Activated CD4-positive, alpha-beta T cell treated with anti-CD3 and anti-CD28 coated beads, Interleukin-2, amount 10 ng/mL, durations not matched to agents 24 days and 14 days (primary cell): Measurements from ENCODE around the gene VPS33A. TPM values are rescaled to one million over a fixed set of nuclear protein-coding genes. Genes with fewer than 3 reads are reported as not detected.
"Not testable (repeated sequence)": the region's sequence is repeated elsewhere in the genome, so short reads cannot be mapped to it uniquely, and the experiment has no call there.

Experiments
- DNase-seq: peaks from one replicate; pipeline ENCODE4 v3.0.0; 2022
- H3K27ac Mint-ChIP-seq: one replicate; pipeline ENCODE4 v1.8.0; 2022; ENCODE audit warnings: mild to moderate bottlenecking, mixed read lengths
- H3K27me3 Mint-ChIP-seq: one replicate; pipeline ENCODE4 v1.8.0; 2022; ENCODE audit warnings: mixed read lengths
- H3K36me3 Mint-ChIP-seq: one replicate; pipeline ENCODE4 v1.8.0; 2022; ENCODE audit warnings: low read depth, mild to moderate bottlenecking, mixed read lengths
- H3K4me1 Mint-ChIP-seq: one replicate; pipeline ENCODE4 v1.8.0; 2021; ENCODE audit warnings: mixed read lengths
- H3K4me3 Mint-ChIP-seq: one replicate; pipeline ENCODE4 v1.8.0; 2022; ENCODE audit warnings: mild to moderate bottlenecking, moderate library complexity, mixed read lengths
- H3K9me3 Mint-ChIP-seq: one replicate; pipeline ENCODE4 v1.8.0; 2021; ENCODE audit warnings: mixed read lengths
- intact Hi-C: fragments of 100-400 bp; cut with micrococcal nuclease; formaldehyde crosslinking; loops from one replicate; pipeline ENCODE4 v1.15.1; 2023
- total RNA-seq: library from RNA; stranded (reverse); gene quantifications from 2 replicates; pipeline ENCODE4 v1.2.3, GENCODE V29; 2022

Gene VPS33A
- total RNA-seq, 1 donor from 2014 or later, result 28.4 TPM

- H3K4me3 Mint-ChIP-seq, result no peak overlapping the region
- no peaks in the 10 kb centered on the region for H3K9me3 Mint-ChIP-seq
- no peak for DNase-seq
- H3K27ac Mint-ChIP-seq, result no peak overlapping the region
- H3K27me3 Mint-ChIP-seq, result no peaks in the 10 kb centered on the region
- peaks cover 3% of the 10 kb centered on the region for H3K4me1 Mint-ChIP-seq
- intact Hi-C loops, result no loop called here
- H3K36me3 Mint-ChIP-seq, result peaks cover 18% of the 10 kb centered on the region
Observed at GRCh38 chr12:122283680-122284079, 17.4 kb upstream of the VPS33A start.

- Mint-ChIP-seq H3K4me1 (peaks cover 2% of the 10 kb centered on the region), H3K27me3 (no peaks in the 10 kb centered on the region)
- intact Hi-C loops, result no loop called here
Observed at GRCh38 chr12:122282061-122282460, 15.8 kb upstream of the VPS33A start.

GRCh38 chr12:122276242-122276641, 9.9 kb upstream of the VPS33A start:
- Mint-ChIP-seq H3K27me3 (no peaks in the 10 kb centered on the region), H3K27ac (no peak overlapping the region), H3K36me3 (peaks cover 26% of the 10 kb centered on the region), H3K9me3 (no peaks in the 10 kb centered on the region), H3K4me3 (no peak overlapping the region), H3K4me1 (peaks cover 2% of the 10 kb centered on the region)
- intact Hi-C loops, result no loop called here
- DNase-seq, result no peak

More at GRCh38 chr12:122282061-122282460, 15.8 kb upstream of the VPS33A start:
- no peak overlapping the region for H3K4me3 Mint-ChIP-seq
- peaks cover 19% of the 10 kb centered on the region for H3K36me3 Mint-ChIP-seq
- H3K9me3 Mint-ChIP-seq, result no peaks in the 10 kb centered on the region
- DNase-seq, result no peak
- H3K27ac Mint-ChIP-seq, result no peak overlapping the region

GRCh38 chr12:122275459-122275858, 9.2 kb upstream of the VPS33A start:
- peaks cover 26% of the 10 kb centered on the region for H3K36me3 Mint-ChIP-seq

GRCh38 chr12:122265886-122266229, 436 bp downstream of the VPS33A start:
- peaks cover 23% of the 10 kb centered on the region for H3K36me3 Mint-ChIP-seq
- H3K27me3 Mint-ChIP-seq, result peaks cover 2% of the 10 kb centered on the region
- H3K4me3 Mint-ChIP-seq, result peak overlapping the region; percentile 95
- H3K4me1 Mint-ChIP-seq, result peaks cover 18% of the 10 kb centered on the region
- H3K9me3 Mint-ChIP-seq, result peaks cover 3% of the 10 kb centered on the region
- DNase-seq, result no peak
- peak overlapping the region; percentile 99 for H3K27ac Mint-ChIP-seq
- intact Hi-C loops, result loop anchor here (1.0 to 5.0 kb wide), 3 partner anchors 40 to 235 kb away; partner anchors contain the start of genes DIABLO and ZCCHC8

More at GRCh38 chr12:122275459-122275858, 9.2 kb upstream of the VPS33A start:
- H3K27ac Mint-ChIP-seq, result no peak overlapping the region
- no peak for DNase-seq
- no peak overlapping the region for H3K4me3 Mint-ChIP-seq
- no peaks in the 10 kb centered on the region for H3K9me3 Mint-ChIP-seq
- peaks cover 2% of the 10 kb centered on the region for H3K4me1 Mint-ChIP-seq
- no peaks in the 10 kb centered on the region for H3K27me3 Mint-ChIP-seq
- intact Hi-C loops, result no loop called here

GRCh38 chr12:122265476-122265875, 818 bp downstream of the VPS33A start:
- Mint-ChIP-seq H3K4me1 (peaks cover 18% of the 10 kb centered on the region), H3K9me3 (peaks cover 3% of the 10 kb centered on the region), H3K36me3 (peaks cover 25% of the 10 kb centered on the region), H3K27me3 (peaks cover 2% of the 10 kb centered on the region), H3K27ac (peak overlapping the region; percentile 99), H3K4me3 (peak overlapping the region; percentile 95)
- intact Hi-C loops, result loop anchor here (5.0 kb wide), 1 partner anchor 133 kb away; no protein-coding TSS in a partner anchor
- DNase-seq, result peak; percentile 67

- H3K4me3 Mint-ChIP-seq, DNase-seq, intact Hi-C loops, H3K27ac Mint-ChIP-seq, H3K27me3 Mint-ChIP-seq, H3K9me3 Mint-ChIP-seq: not testable (repeated sequence)
- Mint-ChIP-seq H3K36me3 (peaks cover 44% of the 10 kb centered on the region), H3K4me1 (peaks cover 10% of the 10 kb centered on the region)
Observed at GRCh38 chr12:122260735-122261134, 5.6 kb downstream of the VPS33A start.

- H3K4me3 Mint-ChIP-seq, H3K27me3 Mint-ChIP-seq, DNase-seq, intact Hi-C loops, H3K27ac Mint-ChIP-seq, H3K9me3 Mint-ChIP-seq, H3K4me1 Mint-ChIP-seq: not testable (repeated sequence)
- H3K36me3 Mint-ChIP-seq, result peaks cover 44% of the 10 kb centered on the region
Observed at GRCh38 chr12:122258939-122259338, 7.4 kb downstream of the VPS33A start.

GRCh38 chr12:122258462-122258861, 7.8 kb downstream of the VPS33A start:
- Mint-ChIP-seq H3K27ac (peak overlapping the region; percentile 9), H3K36me3 (peaks cover 41% of the 10 kb centered on the region)
- H3K9me3 Mint-ChIP-seq, H3K27me3 Mint-ChIP-seq, H3K4me3 Mint-ChIP-seq, DNase-seq, intact Hi-C loops, H3K4me1 Mint-ChIP-seq: not testable (repeated sequence)

GRCh38 chr12:122250536-122250935, 15.8 kb downstream of the VPS33A start:
- DNase-seq, result no peak
- Mint-ChIP-seq H3K36me3 (peaks cover 14% of the 10 kb centered on the region), H3K9me3 (no peaks in the 10 kb centered on the region), H3K27me3 (no peaks in the 10 kb centered on the region), H3K4me1 (peaks cover 3% of the 10 kb centered on the region), H3K27ac (no peak overlapping the region), H3K4me3 (no peak overlapping the region)
- intact Hi-C loops, result no loop called here

- intact Hi-C loops, result no loop called here
Observed at GRCh38 chr12:122250047-122250446, 16.2 kb downstream of the VPS33A start.

GRCh38 chr12:122245553-122245952, 20.7 kb downstream of the VPS33A start:
- Mint-ChIP-seq H3K27ac (peak overlapping the region; percentile 53), H3K4me3 (peak overlapping the region; percentile 79), H3K27me3 (no peaks in the 10 kb centered on the region), H3K9me3 (no peaks in the 10 kb centered on the region), H3K4me1 (peaks cover 18% of the 10 kb centered on the region), H3K36me3 (peaks cover 20% of the 10 kb centered on the region)
- intact Hi-C loops, result loop anchor here (2.0 kb wide), 1 partner anchor 19 kb away; the partner anchor contains the start of gene DIABLO
- DNase-seq, result no peak

More at GRCh38 chr12:122250047-122250446, 16.2 kb downstream of the VPS33A start:
- H3K4me3 Mint-ChIP-seq, result no peak overlapping the region
- peaks cover 14% of the 10 kb centered on the region for H3K36me3 Mint-ChIP-seq
- H3K27ac Mint-ChIP-seq, result no peak overlapping the region
- peaks cover 3% of the 10 kb centered on the region for H3K4me1 Mint-ChIP-seq
- no peak for DNase-seq
- H3K9me3 Mint-ChIP-seq, result no peaks in the 10 kb centered on the region
- no peaks in the 10 kb centered on the region for H3K27me3 Mint-ChIP-seq

GRCh38 chr12:122244565-122245371, 21.5 kb downstream of the VPS33A start:
- H3K4me1 Mint-ChIP-seq, result peaks cover 18% of the 10 kb centered on the region
- H3K27me3 Mint-ChIP-seq, result no peaks in the 10 kb centered on the region
- peak overlapping the region; percentile 79 for H3K4me3 Mint-ChIP-seq
- H3K9me3 Mint-ChIP-seq, result no peaks in the 10 kb centered on the region
- H3K36me3 Mint-ChIP-seq, result peaks cover 20% of the 10 kb centered on the region
- H3K27ac Mint-ChIP-seq, result peak overlapping the region; percentile 83
- intact Hi-C loops, result loop anchor here (2.0 kb wide), 1 partner anchor 18 kb away; the partner anchor contains the start of gene DIABLO
- DNase-seq, result peak; percentile 70

GRCh38 chr12:122243965-122244364, 22.3 kb downstream of the VPS33A start:
- DNase-seq, result peak; percentile 64
- Mint-ChIP-seq H3K36me3 (peaks cover 15% of the 10 kb centered on the region), H3K4me3 (peak overlapping the region; percentile 79), H3K4me1 (peaks cover 18% of the 10 kb centered on the region), H3K27ac (peak overlapping the region; percentile 83), H3K27me3 (no peaks in the 10 kb centered on the region), H3K9me3 (no peaks in the 10 kb centered on the region)
- intact Hi-C loops, result loop anchor here (2.0 kb wide), 1 partner anchor 17 kb away; the partner anchor contains the start of gene DIABLO
